IMR-90 (cell line): ENCODE data around the gene CRAMP1. TPM values are rescaled to one million over a fixed set of nuclear protein-coding genes. Genes with fewer than 3 reads are reported as not detected.
A peak's percentile ranks its signal among the peaks of the same experiment; 100 is the strongest.

Experiments
- ATAC-seq: fragments of 200-7000 bp; cut with Tn5 transposase; 2 replicates; pipeline ENCODE4 v1.9.1; 2020; ENCODE audit warnings: low read depth, mild to moderate bottlenecking, moderate library complexity
- BruUV-seq: library from RNA; stranded (reverse); fragments of 400-500 nt; replicated peaks from 2 replicates; lab custom pipeline; 2021; lab: Mats Ljungman, UMichigan
- CTCF ChIA-PET: fragments of 300-600 bp; formaldehyde crosslinking; extraction: SDS; loops from one replicate; lab custom pipeline; 2021; ENCODE audit warnings: antibody characterized with exemption; lab: Yijun Ruan, JAX
- POLR2A ChIA-PET: fragments of 300-600 bp; sonication (Branson Sonifier 250); formaldehyde crosslinking; loops from one replicate; lab custom pipeline; 2022; ENCODE audit warnings: antibody characterized with exemption; ENCODE audit not compliant: unreplicated experiment; lab: Charles Lee
- DNase-seq: peaks from one replicate; pipeline ENCODE4 v3.0.0; 2013
- H2AFZ ChIP-seq: replicated peaks from 2 replicates; pipeline ENCODE3; 2013; ENCODE audit warnings: low read length, mild to moderate bottlenecking; ENCODE audit not compliant: poor library complexity
- H2AK5ac ChIP-seq: 2 replicates; pipeline ENCODE4 v1.6.1; 2013; ENCODE audit warnings: low read depth, low read length, inconsistent platforms
- H2AK9ac ChIP-seq: replicated peaks from 2 replicates; pipeline ENCODE3; 2013; ENCODE audit warnings: mild to moderate bottlenecking, low read depth, low read length, moderate library complexity; ENCODE audit not compliant: poor library complexity
- H2BK120ac ChIP-seq: 2 replicates; pipeline ENCODE4 v1.6.1; 2013; ENCODE audit warnings: low read depth, low read length, inconsistent platforms
- H2BK15ac ChIP-seq: 3 replicates; pipeline ENCODE4 v1.6.1; 2013; ENCODE audit warnings: low read depth, low read length, inconsistent platforms
- H2BK20ac ChIP-seq: 2 replicates; pipeline ENCODE4 v1.6.1; 2013; ENCODE audit warnings: low read depth, mild to moderate bottlenecking, inconsistent platforms, low read length, moderate library complexity
- H2BK5ac ChIP-seq: 2 replicates; pipeline ENCODE4 v1.6.1; 2013; ENCODE audit warnings: mild to moderate bottlenecking, low read depth, low read length, inconsistent platforms; ENCODE audit not compliant: poor library complexity, severe bottlenecking
- H3K14ac ChIP-seq: replicated peaks from 2 replicates; pipeline ENCODE4 v1.6.1; 2013; ENCODE audit warnings: low read depth, low read length, inconsistent platforms
- H3K18ac ChIP-seq: 2 replicates; pipeline ENCODE4 v1.6.1; 2013; ENCODE audit warnings: low read depth, low read length, control low read depth
- H3K23ac ChIP-seq: 2 replicates; pipeline ENCODE4 v1.6.1; 2013; ENCODE audit warnings: low read depth, low read length, inconsistent platforms
- H3K27ac ChIP-seq: 2 replicates; pipeline ENCODE4 v1.5.1; 2013; ENCODE audit warnings: mild to moderate bottlenecking, control low read depth, low read length; ENCODE audit not compliant: insufficient read depth
- H3K27me3 ChIP-seq: 2 replicates; pipeline ENCODE4 v1.6.1; 2013; ENCODE audit warnings: low read length; ENCODE audit not compliant: control insufficient read depth, insufficient read depth
- H3K36me3 ChIP-seq: 2 replicates; pipeline ENCODE4 v1.6.1; 2013; ENCODE audit warnings: low read length, mixed read lengths; ENCODE audit not compliant: control insufficient read depth, insufficient read depth
- H3K4ac ChIP-seq: 2 replicates; pipeline ENCODE4 v1.6.1; 2013; ENCODE audit warnings: low read depth, low read length, inconsistent platforms
- H3K4me1 ChIP-seq: 2 replicates; pipeline ENCODE4 v1.6.1; 2013; ENCODE audit warnings: low read length, mixed read lengths; ENCODE audit not compliant: control insufficient read depth, insufficient read depth
- H3K4me2 ChIP-seq: 2 replicates; pipeline ENCODE4 v1.6.1; 2013; ENCODE audit warnings: low read depth, mild to moderate bottlenecking, control low read depth, low read length, moderate library complexity
- H3K4me3 ChIP-seq: 2 replicates; pipeline ENCODE4 v1.5.1; 2013; ENCODE audit warnings: low read depth, mild to moderate bottlenecking, control low read depth, low read length, moderate library complexity; ENCODE audit not compliant: insufficient read depth
- H3K56ac ChIP-seq: 2 replicates; pipeline ENCODE4 v1.6.1; 2013; ENCODE audit warnings: low read length, inconsistent platforms; ENCODE audit not compliant: insufficient read depth; ENCODE audit errors: extremely low read depth
- H3K79me1 ChIP-seq, 2 experiments: 2 replicates each; pipeline ENCODE4 v1.6.1; 2013; ENCODE audit warnings: low read length in 2 of 2, inconsistent platforms in 1 of 2, low read depth in 1 of 2
- H3K9ac ChIP-seq: 2 replicates; pipeline ENCODE4 v1.6.1; 2013; ENCODE audit warnings: low read depth, low read length, control low read depth
- H3K9me1 ChIP-seq: 2 replicates; pipeline ENCODE4 v1.6.1; 2013; ENCODE audit warnings: low read length, inconsistent platforms; ENCODE audit not compliant: insufficient read depth
- H3K9me3 ChIP-seq: 2 replicates; pipeline ENCODE4 v1.6.1; 2013; ENCODE audit warnings: low read length; ENCODE audit not compliant: control insufficient read depth, insufficient read depth
- H4K20me1 ChIP-seq: 2 replicates; pipeline ENCODE4 v1.6.1; 2013; ENCODE audit warnings: low read length, inconsistent platforms; ENCODE audit not compliant: insufficient read depth
- H4K5ac ChIP-seq: 2 replicates; pipeline ENCODE4 v1.6.1; 2013; ENCODE audit warnings: mild to moderate bottlenecking, low read depth, low read length, control low read depth
- H4K8ac ChIP-seq, 2 experiments: 2 replicates each; pipeline ENCODE4 v1.6.1; 2013; ENCODE audit warnings: low read depth in 2 of 2, low read length in 2 of 2, control low read depth in 1 of 2, inconsistent platforms in 1 of 2
- H4K91ac ChIP-seq: 2 replicates; pipeline ENCODE4 v1.6.1; 2013; ENCODE audit warnings: low read depth, low read length, inconsistent platforms; ENCODE audit not compliant: insufficient read depth
- CEBPB ChIP-seq: IDR thresholded peaks from 2 replicates; pipeline ENCODE4 v1.6.1; 2012; ENCODE audit warnings: low read depth, low read length, improper control_type of control experiment
- FOS ChIP-seq: fragments of 150-350 bp; IDR thresholded peaks from 2 replicates; pipeline ENCODE4 v1.6.1; 2016; ENCODE audit warnings: low read depth, low read length
- MAZ ChIP-seq: IDR thresholded peaks from 2 replicates; pipeline ENCODE4 v1.6.1; 2012; ENCODE audit warnings: low read depth, mild to moderate bottlenecking, low read length, improper control_type of control experiment, moderate library complexity, borderline replicate concordance
- MXI1 ChIP-seq: IDR thresholded peaks from 2 replicates; pipeline ENCODE4 v1.6.1; 2012; ENCODE audit warnings: low read depth, mild to moderate bottlenecking, low read length, moderate library complexity, borderline replicate concordance
- POLR2A ChIP-seq: IDR thresholded peaks from 2 replicates; pipeline ENCODE4 v1.6.1; 2012; ENCODE audit warnings: mild to moderate bottlenecking, low read depth, low read length
- RAD21 ChIP-seq: IDR thresholded peaks from 2 replicates; pipeline ENCODE4 v1.6.1; 2012; ENCODE audit warnings: low read length, improper control_type of control experiment
- RFX5 ChIP-seq: IDR thresholded peaks from 2 replicates; pipeline ENCODE4 v1.8.0; 2012; ENCODE audit warnings: low read depth, mild to moderate bottlenecking, low read length, moderate library complexity
- SMC3 ChIP-seq: fragments of 150-350 bp; IDR thresholded peaks from 2 replicates; pipeline ENCODE4 v1.6.1; 2016; ENCODE audit warnings: low read depth, mild to moderate bottlenecking, antibody characterized with exemption, low read length, moderate library complexity
- WGBS, 2 experiments: methylation state at CpG; one replicate each; pipeline versions ENCODE4 v1.1.5 to v1.1.7; 2013; ENCODE audit warnings: missing lambda C conversion rate in 2 of 2; ENCODE audit not compliant: insufficient read length in 1 of 2; ENCODE audit errors: extremely low coverage in 2 of 2; 5-methylcytosine and 5-hydroxymethylcytosine counted together
- dilution Hi-C: fragments of 300-500 bp; cut with HindIII; formaldehyde crosslinking; loops from one replicate; pipeline ENCODE4 v1.14.3; 2018; ENCODE audit warnings: low sequenced_read_pairs; ENCODE audit not compliant: unreplicated experiment
- in situ Hi-C: fragments of 300-500 bp; cut with MboI; formaldehyde crosslinking; loops from 3 replicates; pipeline ENCODE4 v1.14.3; 2019; ENCODE audit warnings: low sequenced_read_pairs, inconsistent platforms, mixed read lengths
- intact Hi-C: fragments of 100-400 bp; cut with micrococcal nuclease; formaldehyde crosslinking; loops from 2 replicates; pipeline ENCODE4 v1.10.0; 2022
- polyA plus RNA-seq, 3 experiments: library from polyadenylated mRNA; depleted of rRNA; stranded (reverse); fragments of >200 nt; gene quantifications; 2 replicates each; pipeline ENCODE4 v1.2.3, GENCODE V29; 2012; ENCODE audit warnings: low replicate concordance in 1 of 3
- total RNA-seq: library from RNA; depleted of rRNA; stranded (reverse); fragments of >200 nt; gene quantifications from 2 replicates; pipeline ENCODE4 v1.2.3, GENCODE V29; 2012
- TF ChIP-seq, protein P1 (sequence below): fragments of 150-350 bp; IDR thresholded peaks from 2 replicates; pipeline ENCODE4 v1.6.1; 2016; ENCODE audit warnings: low read depth, mild to moderate bottlenecking, low read length, moderate library complexity, borderline replicate concordance

CRAMP1 gene
- total and polyA plus RNA-seq, 2 of the 4 experiments (the other 2 are of a cell fraction) = 3.2 to 12.0 TPM

DNA sequence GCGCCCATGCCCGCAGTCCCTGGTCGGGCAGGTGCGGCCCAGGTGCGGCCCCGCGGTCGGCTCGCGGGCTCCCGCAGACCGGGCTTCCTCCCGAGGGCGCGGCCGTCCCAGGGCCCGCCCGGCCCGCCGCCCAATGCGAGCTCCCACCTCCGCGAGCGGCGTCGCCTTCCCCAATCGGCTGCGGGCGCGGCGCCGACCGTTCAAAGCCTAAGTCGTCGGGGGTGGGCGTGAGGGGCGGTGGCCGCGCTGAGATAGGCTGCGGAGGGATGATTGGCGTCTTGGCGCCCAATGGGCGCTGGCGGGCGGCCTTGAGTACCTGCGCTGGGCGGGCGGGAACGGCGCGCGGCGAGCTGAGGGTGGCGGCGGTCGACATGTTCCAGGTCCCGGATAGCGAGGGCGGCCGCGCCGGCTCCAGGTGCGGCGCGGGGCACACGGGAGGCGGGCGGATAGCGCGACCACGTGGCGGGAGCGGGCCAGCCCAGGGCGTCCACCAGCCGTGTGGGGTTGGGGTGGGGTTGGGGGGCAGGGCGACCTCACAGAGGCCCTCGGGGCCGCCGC lies 65.9 kb downstream of the CRAMP1 start, which contains the start of gene JPT2:
JPT2 (plus strand) TSS at position 338 of the 558 bp plus-strand sequence; CDS start at position 372, 34 bp downstream.
- H4K5ac ChIP-seq = peak within 1 kb of the TSS; percentile 3; the same call in 1 of the 2 replicates
- H3K9ac ChIP-seq = peak within 1 kb of the TSS; percentile 67
- no peak within 1 kb of the TSS for H3K18ac ChIP-seq
- ChIA-PET POLR2A (no interaction called here), CTCF (interaction anchor here (0.5 kb wide), 1 partner anchor 16 kb away, joined by 3 read pairs; no protein-coding TSS in a partner anchor)
- ATAC-seq = peak; percentile 94
- peak within 1 kb of the TSS; percentile 33 for H3K27ac ChIP-seq
- no peaks in the 10 kb centered on the region for H3K27me3 ChIP-seq
- peak within 1 kb of the TSS; percentile 84 for H3K4ac ChIP-seq
- H3K56ac ChIP-seq = peak within 1 kb of the TSS; percentile 30
- H4K8ac ChIP-seq = peak within 1 kb of the TSS; percentile 55 to 88; a peak in 3 of 4 replicates
- peak; percentile 95 for DNase-seq
- H3K9me3 ChIP-seq = no peaks in the 10 kb centered on the region
- H3K79me1 ChIP-seq = peaks cover 20 to 75% of the 10 kb centered on the region in 2 experiments
- peak within 1 kb of the TSS; percentile 56 for H3K14ac ChIP-seq
- peaks cover 37% of the 10 kb centered on the region for H4K20me1 ChIP-seq
- in situ Hi-C loops (no loop called here), dilution Hi-C loops (no loop called here), intact Hi-C loops (no loop called here)
- no peak within 1 kb of the TSS; the same call in 2 of the 3 replicates for H2BK15ac ChIP-seq
- no peak within 1 kb of the TSS for H2BK120ac ChIP-seq
- H3K9me1 ChIP-seq = peaks cover 28% of the 10 kb centered on the region
- peaks cover 28% of the 10 kb centered on the region for H3K36me3 ChIP-seq
- peak within 1 kb of the TSS; percentile 70 for H4K91ac ChIP-seq
- H2AK9ac ChIP-seq = peak within 1 kb of the TSS; percentile 99
- H2BK5ac ChIP-seq = peak within 1 kb of the TSS; percentile 69
- peak within 1 kb of the TSS; percentile 90 for H3K4me2 ChIP-seq
- WGBS, 2 experiments = 1% methylated on average over 26 of the region's 79 CpGs; no CpG with 5 or more reads in 1 of the 2 experiments
- BruUV-seq = no TSS peak
- TF ChIP-seq RFX5 (no peak), FOS (peak; percentile 61; the same call in 1 of the 2 replicates), RAD21 (no peak), MXI1 (peak; percentile 58; the same call in 1 of the 2 replicates), CEBPB (no peak), POLR2A (no peak), SMC3 (no peak), MAZ (peak; percentile 31; the same call in 1 of the 2 replicates)
- TF ChIP-seq, protein P1, sequence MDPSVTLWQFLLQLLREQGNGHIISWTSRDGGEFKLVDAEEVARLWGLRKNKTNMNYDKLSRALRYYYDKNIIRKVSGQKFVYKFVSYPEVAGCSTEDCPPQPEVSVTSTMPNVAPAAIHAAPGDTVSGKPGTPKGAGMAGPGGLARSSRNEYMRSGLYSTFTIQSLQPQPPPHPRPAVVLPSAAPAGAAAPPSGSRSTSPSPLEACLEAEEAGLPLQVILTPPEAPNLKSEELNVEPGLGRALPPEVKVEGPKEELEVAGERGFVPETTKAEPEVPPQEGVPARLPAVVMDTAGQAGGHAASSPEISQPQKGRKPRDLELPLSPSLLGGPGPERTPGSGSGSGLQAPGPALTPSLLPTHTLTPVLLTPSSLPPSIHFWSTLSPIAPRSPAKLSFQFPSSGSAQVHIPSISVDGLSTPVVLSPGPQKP = no peak
- peaks cover 8% of the 10 kb centered on the region for H3K4me1 ChIP-seq
- peak within 1 kb of the TSS; percentile 88 for H3K23ac ChIP-seq
- peak within 1 kb of the TSS; percentile 93 for H2AK5ac ChIP-seq
- H3K4me3 ChIP-seq = peak within 1 kb of the TSS; percentile 61
- H2BK20ac ChIP-seq = no peak within 1 kb of the TSS
- H2AFZ ChIP-seq = peak within 1 kb of the TSS; percentile 92
